KBM-7 (cell line): Measurements from ENCODE around the gene BTAF1.
A peak's percentile ranks its signal among the peaks of the same experiment; 100 is the strongest.

Experiments used
- DNase-seq: peaks from one replicate; pipeline ENCODE4 v3.0.0-alpha.2; 2015
- in situ Hi-C: fragments of 300-500 bp; cut with MboI; formaldehyde crosslinking; loops from 2 replicates; pipeline ENCODE4 v1.14.3; 2020; ENCODE audit warnings: low sequenced_read_pairs, low pct_unique_long_range_greater_than_20kb, mixed read lengths

The BTAF1 gene

DNA sequence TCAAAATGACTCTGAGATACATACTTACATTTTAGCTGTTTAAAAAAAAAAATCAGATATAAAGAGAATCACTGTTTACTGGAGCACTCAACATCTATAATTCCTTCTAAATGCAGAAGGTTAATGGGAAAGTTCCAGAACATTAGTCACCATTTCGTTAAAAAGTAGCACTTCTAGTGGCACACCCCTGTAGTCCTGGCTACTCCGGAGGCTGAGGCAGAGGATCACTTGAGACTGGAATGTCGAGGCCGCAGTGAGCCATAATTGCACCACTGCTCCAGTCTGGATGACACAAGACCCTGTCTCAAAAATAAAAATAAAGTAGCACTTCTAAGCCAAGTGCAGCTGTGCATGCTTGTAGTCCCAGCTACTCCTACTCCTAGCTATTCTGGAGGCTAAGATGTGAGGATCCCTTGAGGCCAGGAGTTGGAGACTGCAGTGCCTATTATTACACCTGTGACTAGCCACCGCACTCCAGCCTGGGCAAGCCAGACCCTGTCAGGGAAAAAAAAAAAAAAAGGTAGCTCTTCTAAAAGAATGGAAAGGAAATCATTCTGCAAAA is 16.5 kb upstream of the BTAF1 start:
- no peak for DNase-seq

DNA sequence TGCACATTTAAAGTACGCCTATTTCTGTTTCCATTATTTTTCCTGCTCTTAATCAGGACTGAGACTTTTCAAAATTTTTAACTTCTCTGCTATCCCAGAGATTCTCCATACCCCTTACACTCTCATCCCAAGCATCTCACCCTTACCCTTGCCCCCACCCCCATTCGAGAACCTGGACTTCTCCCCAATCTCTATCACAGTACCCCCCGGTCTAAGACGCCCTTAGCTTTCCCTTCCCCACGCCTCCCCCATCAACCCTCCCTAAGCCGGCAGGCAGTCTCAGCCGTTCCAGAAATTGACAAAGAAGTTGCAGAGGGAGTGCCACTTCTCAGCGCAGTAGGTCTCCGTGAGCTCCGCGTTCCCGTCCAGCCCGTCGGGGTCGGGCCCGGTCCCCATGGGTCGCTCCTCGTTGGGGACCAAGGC is 15.6 kb upstream of the BTAF1 start:
- in situ Hi-C loops = no loop called here
- no peak for DNase-seq

More for the DNA sequence above, 16.5 kb upstream of the BTAF1 start:
- in situ Hi-C loops = no loop called here

DNA sequence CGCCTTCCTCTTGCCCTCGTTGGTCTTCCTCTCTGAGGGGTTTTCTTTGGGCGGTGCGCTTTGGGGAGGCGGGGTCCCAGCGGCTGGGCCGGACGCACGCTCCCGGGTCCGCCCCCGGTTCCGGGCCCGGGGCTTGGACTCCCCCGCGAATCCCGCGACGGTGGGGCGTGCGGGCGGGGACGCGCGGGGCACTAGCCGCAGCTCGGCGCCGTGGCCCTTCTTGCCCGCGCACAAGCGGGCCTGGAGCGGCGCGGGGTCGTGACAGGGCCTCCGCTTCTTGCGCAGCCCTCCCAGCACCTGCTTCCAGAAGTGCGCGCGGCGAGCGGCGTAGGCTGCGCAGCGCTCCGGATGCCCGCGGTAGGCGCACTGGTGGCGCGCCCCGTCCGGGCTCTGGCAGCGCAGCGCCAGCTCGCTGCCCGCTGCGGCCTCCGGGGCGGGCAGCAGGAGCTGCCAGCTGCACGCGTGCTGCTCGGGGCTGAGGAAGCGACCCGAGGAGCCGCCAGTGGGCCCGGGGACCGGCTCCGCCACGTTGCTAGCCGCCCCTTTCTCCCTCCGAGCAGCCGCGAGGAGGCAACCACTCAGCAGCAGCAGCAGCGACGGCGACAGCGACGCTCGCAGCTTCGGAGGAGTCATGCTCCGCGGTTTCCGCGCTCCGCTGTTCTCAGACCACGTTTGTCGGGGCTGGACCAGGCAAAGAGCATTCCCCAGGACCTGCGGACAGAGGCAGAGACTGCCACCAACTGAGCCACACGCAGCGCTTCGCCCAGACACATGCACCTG is 15.0 kb upstream of the BTAF1 start:
- peak; percentile 91 for DNase-seq
- in situ Hi-C loops = no loop called here

DNA sequence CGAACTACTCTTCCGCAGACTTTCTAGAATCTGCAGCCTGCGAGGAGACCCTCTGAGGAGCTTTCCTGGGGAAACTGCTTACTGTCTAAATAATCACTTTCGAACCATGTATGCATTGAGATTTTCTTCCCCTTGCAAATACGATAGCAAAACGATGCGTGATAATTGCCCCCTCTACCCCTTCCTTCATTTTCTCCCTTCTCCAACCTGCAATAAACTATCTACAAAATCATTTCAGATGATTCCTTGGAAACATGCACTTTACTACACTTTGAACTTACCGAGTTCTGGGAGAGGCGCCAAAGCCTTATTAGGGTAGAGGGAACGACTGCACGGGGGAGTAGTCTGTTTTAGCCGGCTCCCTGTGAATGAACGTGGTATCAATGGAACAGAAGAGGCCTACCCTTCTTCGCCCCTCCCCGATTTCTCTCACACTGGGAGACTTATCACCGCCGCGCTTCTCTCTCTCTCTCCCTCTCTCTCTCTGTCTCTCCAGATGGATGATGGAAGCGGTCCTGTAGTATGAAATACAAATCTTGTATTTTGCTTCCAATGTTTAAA is 14.4 kb upstream of the BTAF1 start, which contains the start of gene FGFBP3:
FGFBP3 (minus strand) TSS at position 370 of the 561 bp plus-strand sequence. CDS start 517 bp downstream, outside the sequence.
- in situ Hi-C loops = no loop called here

DNA sequence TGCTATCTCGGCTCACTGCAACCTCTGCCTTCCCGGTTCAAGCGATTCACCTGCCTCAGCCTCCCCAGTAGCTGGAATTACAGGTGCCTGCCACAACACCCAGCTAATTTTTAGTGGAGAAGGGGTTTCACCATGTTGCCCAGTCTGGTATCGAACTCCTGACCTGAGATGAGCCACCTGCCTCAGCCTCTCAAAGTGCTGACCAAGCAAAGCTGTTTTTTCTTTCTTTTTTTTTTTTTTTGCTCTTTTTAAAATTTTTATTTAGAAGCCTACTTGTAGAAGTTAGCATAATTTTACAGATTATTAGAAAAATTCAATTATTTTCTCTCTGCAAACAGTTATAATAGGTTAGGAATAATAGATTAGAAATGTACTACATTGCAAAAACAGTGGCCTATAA is 13.1 kb upstream of the BTAF1 start:
- no peak for DNase-seq
- in situ Hi-C loops = no loop called here

More for the DNA sequence above, 14.4 kb upstream of the BTAF1 start, which contains the start of gene FGFBP3:
- DNase-seq = peak; percentile 73

DNA sequence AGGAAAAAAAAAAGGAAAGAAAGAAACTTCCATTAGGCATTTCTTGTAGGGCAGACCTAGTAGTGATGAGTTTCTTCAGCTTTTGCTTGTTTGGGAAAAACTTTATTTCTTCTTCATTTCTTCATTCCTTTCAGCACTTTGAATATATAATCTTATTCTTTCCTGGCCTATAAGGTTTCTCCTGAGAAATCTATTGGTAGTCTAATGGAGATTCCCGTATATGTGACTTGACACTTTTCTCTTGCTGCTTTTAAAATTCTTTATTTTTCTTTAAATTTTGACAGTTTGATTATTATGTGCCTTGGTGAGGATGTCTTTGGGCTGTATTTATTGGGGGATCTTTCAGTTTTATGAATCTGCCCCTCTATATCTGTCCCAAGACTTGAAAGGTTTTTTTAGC is 3.9 kb upstream of the BTAF1 start:
- in situ Hi-C loops = no loop called here
- no peak for DNase-seq

DNA sequence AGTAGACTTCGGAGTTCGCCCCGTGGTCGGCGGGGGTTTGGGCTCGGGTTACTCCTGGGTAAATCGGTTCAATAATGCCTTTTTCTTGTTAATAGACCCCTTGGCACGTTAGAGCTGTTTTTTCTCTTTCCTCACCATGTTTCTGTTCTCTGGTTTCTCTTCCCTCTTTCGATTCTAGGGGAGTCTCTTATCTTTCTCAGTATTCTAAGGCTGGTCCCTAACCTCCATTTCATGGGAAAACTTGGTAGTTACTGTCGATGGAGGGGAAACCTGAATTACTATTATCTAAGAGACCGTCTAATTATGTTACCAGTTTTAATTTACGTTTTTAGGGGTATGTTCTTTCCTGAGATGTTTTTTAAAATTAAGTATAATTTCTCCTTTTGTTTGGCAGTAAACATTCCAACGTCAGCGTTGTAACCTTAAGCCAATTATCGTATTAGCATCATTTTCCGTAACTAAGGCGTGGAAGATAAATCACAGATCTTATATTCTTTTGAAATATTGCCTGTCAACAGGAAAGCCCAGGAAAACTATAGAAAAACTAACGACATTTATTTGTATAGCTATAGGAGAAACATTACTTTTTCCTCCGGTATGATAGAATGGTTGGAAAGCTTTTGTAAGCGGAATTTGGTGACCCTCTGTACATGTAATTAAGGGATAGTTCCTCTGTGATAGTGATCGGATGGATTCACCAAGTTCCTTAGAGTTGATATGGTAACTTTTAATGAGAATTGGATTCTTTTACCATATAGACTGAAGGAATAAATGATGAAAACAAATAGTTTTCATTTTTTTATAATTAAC is 847 bp downstream of the BTAF1 start:
- peak; percentile 20 for DNase-seq
- in situ Hi-C loops = no loop called here

DNA sequence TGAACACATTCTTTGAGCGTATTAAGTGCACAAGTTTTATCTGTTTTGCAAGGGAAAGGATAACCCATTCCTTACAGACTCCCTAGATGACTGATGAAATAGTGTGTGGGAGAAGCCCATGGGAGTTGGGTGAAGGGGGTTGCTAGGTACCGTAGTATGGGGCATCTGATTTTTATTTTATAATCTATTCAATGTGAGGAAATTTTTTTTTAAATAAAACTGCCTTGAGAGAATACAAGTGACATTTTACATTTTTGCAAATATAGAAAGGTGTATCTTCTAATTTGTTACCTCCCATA is 1.4 kb downstream of the BTAF1 start:
- in situ Hi-C loops = no loop called here

DNA sequence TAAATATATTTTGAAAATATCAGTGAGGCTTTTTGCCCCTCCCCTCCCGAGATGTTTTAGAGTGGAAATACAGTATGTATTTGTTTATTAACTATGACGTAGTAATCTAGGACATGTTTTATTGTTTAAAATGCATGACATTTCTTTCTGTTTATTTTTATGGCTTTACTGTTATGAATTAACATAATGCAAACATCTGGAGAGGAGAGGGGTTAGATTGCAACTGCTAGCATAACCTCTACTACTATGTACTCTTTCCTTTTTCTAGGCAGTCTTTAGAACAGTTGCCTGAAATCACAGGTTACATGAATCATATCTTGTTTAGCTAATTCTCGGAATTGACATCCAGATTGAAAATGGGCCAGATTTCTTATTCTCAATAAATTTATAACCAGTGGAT is 7.4 kb downstream of the BTAF1 start:
- in situ Hi-C loops = no loop called here
- no peak for DNase-seq

More for the DNA sequence above, 1.4 kb downstream of the BTAF1 start:
- DNase-seq = no peak

DNA sequence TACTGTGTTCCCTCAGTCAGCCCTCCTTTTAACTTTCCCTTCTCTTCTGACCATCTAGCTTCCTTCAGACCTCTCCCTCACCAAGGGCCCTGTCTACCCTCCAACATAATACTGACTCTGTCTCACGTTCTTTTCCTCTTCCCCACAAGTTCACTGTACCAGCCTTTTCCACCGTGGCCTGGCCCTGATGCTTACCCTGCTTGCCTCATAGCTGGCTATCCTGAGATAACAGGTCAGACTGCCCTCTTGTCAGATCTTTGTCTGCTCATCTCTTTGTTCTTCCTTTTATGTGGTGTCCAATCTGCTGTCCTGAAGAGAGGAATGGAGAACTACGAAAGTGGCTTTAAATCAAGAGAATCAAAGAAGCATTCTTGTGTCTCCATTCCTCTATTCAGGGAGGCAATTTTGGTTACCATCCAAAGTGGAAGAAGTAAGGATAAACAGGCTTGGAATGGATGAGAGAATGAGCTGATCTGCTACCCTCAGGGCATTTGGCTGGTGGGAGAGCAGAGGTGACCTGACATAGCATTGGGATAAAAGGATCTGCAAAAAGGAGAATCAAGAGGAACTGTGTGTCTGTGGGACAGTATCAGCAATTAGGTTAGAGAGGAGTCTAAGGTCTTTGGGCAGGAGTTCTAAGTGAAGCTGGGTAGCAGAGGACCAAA is 8.1 kb downstream of the BTAF1 start:
- DNase-seq = no peak

DNA sequence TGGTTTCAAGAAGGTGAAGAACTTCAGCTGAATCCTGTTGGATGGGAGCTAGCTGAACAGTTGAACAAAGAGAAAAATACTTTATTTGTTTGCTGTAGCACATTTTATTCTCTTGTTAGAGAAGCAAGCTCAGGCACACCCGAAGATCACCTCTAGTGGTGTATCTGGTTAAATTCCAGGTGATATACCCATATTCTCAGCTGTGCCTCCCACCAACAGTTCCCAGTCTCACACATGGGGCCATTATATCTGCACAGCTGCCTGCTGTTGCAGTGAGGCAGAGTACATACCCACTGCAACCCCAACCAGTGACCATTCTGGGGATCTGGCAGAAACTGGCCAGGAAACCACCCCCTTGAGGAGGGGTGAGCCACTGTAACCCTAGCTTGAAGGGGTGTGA is 9.2 kb downstream of the BTAF1 start:
- DNase-seq = no peak
- in situ Hi-C loops = no loop called here

More for the DNA sequence above, 8.1 kb downstream of the BTAF1 start:
- in situ Hi-C loops = no loop called here

DNA sequence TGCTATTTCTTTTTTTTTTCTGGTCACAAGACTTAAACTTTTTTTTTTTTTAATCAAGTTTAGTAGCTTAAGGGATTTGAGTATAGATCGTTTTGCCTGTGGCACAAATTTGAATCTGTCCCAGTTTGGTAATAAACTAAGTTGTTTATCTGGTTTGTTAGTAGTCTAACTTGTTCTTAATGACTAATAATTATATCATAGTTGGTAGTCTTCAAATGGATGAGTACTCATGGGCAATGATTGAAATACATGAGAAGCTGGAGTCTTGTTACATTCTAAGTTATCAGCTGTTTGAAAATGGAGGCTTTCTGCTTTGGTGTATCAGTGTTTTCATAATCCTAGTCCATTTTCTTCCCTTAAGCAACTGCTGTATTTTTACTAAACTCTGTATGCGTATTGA is 12.3 kb downstream of the BTAF1 start:
- DNase-seq = no peak
- in situ Hi-C loops = no loop called here

DNA sequence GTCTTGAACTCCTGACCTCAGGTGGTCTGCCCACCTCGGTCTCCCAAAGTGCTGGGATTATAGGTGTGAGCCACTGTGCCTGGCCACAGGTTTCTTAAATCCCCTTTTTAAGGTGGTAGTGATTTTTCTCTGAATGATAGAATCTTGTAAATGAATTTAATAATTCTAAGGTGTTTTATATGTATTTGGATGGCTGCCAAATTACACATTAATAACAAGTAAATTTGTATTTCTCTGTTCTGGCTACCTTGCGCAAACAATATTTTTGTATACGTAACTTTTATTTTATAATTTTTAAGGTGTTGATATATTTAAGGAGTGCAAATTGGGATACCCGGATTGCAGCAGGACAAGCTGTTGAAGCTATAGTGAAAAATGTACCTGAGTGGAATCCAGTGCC is 16.1 kb downstream of the BTAF1 start:
- DNase-seq = no peak
- in situ Hi-C loops = no loop called here

DNA sequence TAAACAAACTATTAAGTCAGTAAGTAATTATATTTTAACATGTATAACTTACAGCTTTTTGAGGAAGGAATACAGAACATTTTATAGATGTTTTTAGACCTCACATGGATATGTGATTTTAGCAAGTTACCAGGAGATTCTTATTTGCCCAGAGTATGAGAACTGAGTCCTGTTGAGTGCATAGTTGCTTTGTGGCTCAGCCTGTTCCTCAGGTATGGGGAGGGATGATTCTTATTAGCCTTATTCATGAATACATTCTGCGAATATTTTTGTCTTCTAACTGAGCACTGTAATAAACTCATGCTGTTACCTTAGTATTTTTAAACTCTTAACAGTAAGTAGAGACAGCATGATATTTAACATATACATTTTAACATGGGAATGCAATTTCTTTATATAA is 17.9 kb downstream of the BTAF1 start:
- in situ Hi-C loops = no loop called here
- no peak for DNase-seq

DNA sequence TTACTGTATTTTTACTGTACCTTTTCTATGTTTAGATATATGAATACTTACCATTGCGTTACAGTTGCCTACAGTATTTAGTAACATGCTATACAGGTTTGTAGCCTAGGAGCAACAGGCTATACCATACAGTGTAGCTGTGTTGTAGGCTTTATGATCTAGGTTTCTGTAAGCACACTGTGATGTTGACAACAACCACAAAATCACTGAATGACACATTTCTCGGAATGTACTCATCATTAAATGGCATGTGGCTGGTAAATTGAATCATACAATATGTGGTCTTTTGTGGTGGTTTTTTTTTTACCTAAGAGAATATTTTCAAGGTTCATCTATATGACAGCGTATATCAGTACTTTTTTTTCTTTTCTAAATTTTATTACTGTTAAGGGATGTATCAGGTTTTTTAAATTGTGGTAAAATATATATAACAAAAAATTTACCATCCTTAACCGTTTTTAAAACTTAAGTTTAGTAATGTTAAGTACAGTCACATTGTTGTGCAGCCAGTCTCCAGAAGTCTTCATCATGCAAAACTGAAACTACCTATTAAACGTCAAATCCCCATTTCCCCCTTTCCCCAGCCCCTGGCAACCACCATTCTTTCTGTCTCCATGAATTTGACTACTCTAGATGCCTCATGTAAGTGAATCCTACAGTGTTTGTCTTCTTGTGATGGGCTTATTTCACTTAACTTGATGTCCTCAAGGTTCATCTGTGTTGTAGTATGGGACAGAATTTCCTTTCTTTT is 21.5 kb downstream of the BTAF1 start:
- no peak for DNase-seq
- in situ Hi-C loops = no loop called here

DNA sequence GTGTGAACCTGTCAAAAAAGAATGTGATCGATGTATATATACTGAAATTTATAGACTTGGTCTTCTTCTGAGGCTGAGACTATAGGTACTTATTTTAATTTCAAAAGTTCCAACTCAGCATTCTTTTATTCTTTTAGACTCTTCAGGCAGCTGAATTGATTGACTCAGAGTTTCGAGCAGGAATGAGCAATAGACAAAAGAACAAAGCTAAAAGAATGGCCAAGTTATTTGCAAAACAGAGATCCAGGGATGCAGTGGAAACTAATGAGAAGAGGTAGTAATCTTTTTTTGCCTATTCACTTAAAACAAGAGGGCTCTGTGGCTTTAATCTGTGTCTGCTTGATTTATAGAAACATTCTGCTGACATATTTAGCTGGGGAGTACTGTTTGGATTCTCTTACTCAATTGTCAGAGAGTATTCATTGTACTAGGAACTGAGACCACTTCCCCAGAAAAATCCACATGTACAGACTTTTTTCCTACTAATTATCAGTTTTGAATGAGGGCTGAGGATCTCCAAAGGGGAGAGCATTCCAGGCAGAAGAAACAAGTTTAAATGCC is 30.1 kb downstream of the BTAF1 start:
- in situ Hi-C loops = no loop called here
- DNase-seq = no peak

DNA sequence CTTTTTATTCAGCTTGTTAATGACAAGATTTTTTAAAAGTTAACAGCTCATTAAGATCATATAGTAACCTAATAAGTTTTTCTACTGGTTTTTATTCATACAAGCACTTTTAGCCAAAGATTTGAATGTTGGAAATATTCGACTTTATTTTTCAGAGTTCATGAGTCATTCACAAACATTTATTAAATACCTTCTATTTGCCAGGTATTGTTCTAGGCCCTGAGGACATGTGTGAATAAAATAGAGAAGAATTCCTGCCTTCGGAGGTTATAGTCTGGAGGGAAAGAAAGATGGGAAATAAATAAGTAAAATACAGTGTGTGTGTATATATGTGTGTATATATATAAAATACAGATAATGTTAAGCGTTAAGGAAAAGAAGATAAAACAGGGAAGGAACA is 31.5 kb downstream of the BTAF1 start:
- DNase-seq = no peak
- in situ Hi-C loops = no loop called here

DNA sequence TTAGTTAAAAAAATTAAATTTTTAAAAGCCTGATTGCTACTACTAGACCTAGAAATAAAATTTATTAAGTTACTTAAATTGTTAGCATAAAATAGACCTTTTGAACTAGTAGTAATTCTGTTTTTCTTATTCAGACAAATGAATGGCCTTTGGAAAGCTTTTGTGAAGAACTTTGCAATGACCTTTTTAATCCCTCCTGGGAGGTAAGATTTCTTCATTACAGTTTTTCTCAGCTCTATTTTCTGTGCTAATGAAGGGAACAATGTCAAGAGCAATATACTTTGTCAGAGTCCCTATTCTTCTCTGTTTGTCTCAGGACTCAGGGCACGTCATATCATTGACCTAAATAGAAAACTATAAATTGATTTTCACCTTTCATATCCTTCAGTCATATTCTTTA is 33.5 kb downstream of the BTAF1 start:
- DNase-seq = no peak
- in situ Hi-C loops = no loop called here
